GM23338 (cell line): ENCODE results near the gene PPM1E. TPM values are rescaled to one million over a fixed set of nuclear protein-coding genes. Genes with fewer than 3 reads are reported as not detected.

ENCODE experiments used
- ATAC-seq: fragments of 200-7000 bp; cut with Tn5 transposase; 3 replicates; pipeline ENCODE4 v1.9.1; 2020
- DNase-seq: peaks from one replicate; pipeline ENCODE4 v3.0.0-alpha.2; 2015; ENCODE audit warnings: low spot score
- H2AFZ ChIP-seq: fragments of 200-600 bp; sonication (generic); 2 replicates; pipeline ENCODE4 v1.8.0; 2016; ENCODE audit warnings: antibody characterized with exemption, mild to moderate bottlenecking, moderate library complexity
- H3F3A ChIP-seq: fragments of 200-600 bp; sonication (generic); replicated peaks from 2 replicates; pipeline ENCODE4 v1.8.0; 2017; ENCODE audit warnings: antibody characterized with exemption, mixed run types, low read depth
- H3K27ac ChIP-seq: fragments of 200-600 bp; sonication (generic); 2 replicates; pipeline ENCODE4 v1.6.1; 2016; ENCODE audit warnings: low read depth
- H3K27me3 ChIP-seq: fragments of 200-600 bp; sonication (generic); 2 replicates; pipeline ENCODE4 v1.8.0; 2016; ENCODE audit warnings: mild to moderate bottlenecking, mixed run types, moderate library complexity; ENCODE audit not compliant: insufficient read depth
- H3K36me3 ChIP-seq: fragments of 200-600 bp; sonication (generic); 2 replicates; pipeline ENCODE4 v1.8.0; 2016; ENCODE audit warnings: mild to moderate bottlenecking; ENCODE audit not compliant: insufficient read depth
- H3K4me1 ChIP-seq: fragments of 200-600 bp; sonication (generic); 2 replicates; pipeline ENCODE4 v1.8.0; 2016; ENCODE audit warnings: mild to moderate bottlenecking, moderate library complexity; ENCODE audit not compliant: insufficient read depth
- H3K4me2 ChIP-seq: fragments of 200-600 bp; sonication (generic); 2 replicates; pipeline ENCODE4 v1.7.1; 2017; ENCODE audit warnings: mixed run types
- H3K4me3 ChIP-seq: fragments of 200-600 bp; sonication (generic); 2 replicates; pipeline ENCODE4 v1.6.1; 2016; ENCODE audit warnings: mixed run types
- H3K79me2 ChIP-seq: fragments of 200-600 bp; sonication (generic); replicated peaks from 2 replicates; pipeline ENCODE4 v1.8.0; 2017; ENCODE audit warnings: mild to moderate bottlenecking; ENCODE audit not compliant: insufficient read depth
- H3K9me2 ChIP-seq: fragments of 200-600 bp; sonication (generic); 2 replicates; pipeline ENCODE4 v1.8.0; 2017; ENCODE audit not compliant: insufficient read depth
- H4K20me1 ChIP-seq: fragments of 200-600 bp; sonication (generic); replicated peaks from 2 replicates; pipeline ENCODE4 v1.8.0; 2017; ENCODE audit warnings: mild to moderate bottlenecking; ENCODE audit not compliant: insufficient read depth
- H3K27ac Mint-ChIP-seq: 2 replicates; pipeline ENCODE4 v1.8.0; 2020; ENCODE audit warnings: inconsistent platforms, mild to moderate bottlenecking, moderate library complexity, mixed read lengths
- H3K27me3 Mint-ChIP-seq: 3 replicates; pipeline ENCODE4 v1.8.0; 2022; ENCODE audit warnings: low read depth, mild to moderate bottlenecking, moderate library complexity, mixed read lengths, inconsistent platforms; ENCODE audit not compliant: insufficient read depth, poor library complexity
- H3K36me3 Mint-ChIP-seq: 3 replicates; pipeline ENCODE4 v1.8.0; 2021; ENCODE audit warnings: low read depth, mild to moderate bottlenecking, inconsistent platforms, moderate library complexity, mixed read lengths
- H3K4me1 Mint-ChIP-seq: 3 replicates; pipeline ENCODE4 v1.8.0; 2020; ENCODE audit warnings: mild to moderate bottlenecking, inconsistent platforms, mixed read lengths
- H3K4me3 Mint-ChIP-seq: 3 replicates; pipeline ENCODE4 v1.8.0; 2021; ENCODE audit warnings: moderate library complexity, mild to moderate bottlenecking, inconsistent platforms, mixed read lengths
- H3K9me3 Mint-ChIP-seq: 3 replicates; pipeline ENCODE4 v1.8.0; 2020; ENCODE audit warnings: moderate library complexity, mild to moderate bottlenecking, inconsistent platforms, mixed read lengths
- CREB1 ChIP-seq: fragments of 250-450 bp; sonication (Bioruptor Pico); IDR thresholded peaks from 2 replicates; pipeline ENCODE4 v1.5.0; 2020; ENCODE audit warnings: low read depth, mild to moderate bottlenecking, moderate library complexity
- CTCF ChIP-seq, 2 experiments: fragments of 200-600 bp in 1 of 2; sonication (generic) in 1 of 2; conservative IDR thresholded peaks; 2 replicates each; pipeline versions ENCODE4 v1.5.1 to v1.6.1; 2016 to 2017; ENCODE audit warnings: antibody characterized with exemption in 2 of 2, low read depth in 2 of 2, mild to moderate bottlenecking in 2 of 2, moderate library complexity in 1 of 2
- ETS1 ChIP-seq: IDR thresholded peaks from 2 replicates; pipeline ENCODE4 v1.6.1; 2016; ENCODE audit warnings: antibody characterized with exemption
- EZH2 ChIP-seq: fragments of 200-600 bp; sonication (generic); IDR thresholded peaks from one replicate; pipeline ENCODE4 v1.8.0; 2017; ENCODE audit warnings: antibody characterized with exemption, mild to moderate bottlenecking, low read depth; ENCODE audit not compliant: unreplicated experiment
- EZH2phosphoT487 ChIP-seq: fragments of 200-600 bp; sonication (generic); IDR thresholded peaks from one replicate; pipeline ENCODE4 v1.8.1; 2018; ENCODE audit warnings: antibody characterized with exemption; ENCODE audit not compliant: unreplicated experiment
- JUNB ChIP-seq: IDR thresholded peaks from one replicate; pipeline ENCODE4 v1.6.1; 2016; ENCODE audit warnings: antibody characterized with exemption; ENCODE audit not compliant: unreplicated experiment
- NANOG ChIP-seq: IDR thresholded peaks from 2 replicates; pipeline ENCODE4 v1.6.1; 2016; ENCODE audit warnings: antibody characterized with exemption, borderline replicate concordance
- POLR2AphosphoS5 ChIP-seq: IDR thresholded peaks from 2 replicates; pipeline ENCODE4 v1.6.1; 2016; ENCODE audit warnings: antibody characterized with exemption, low read depth
- REST ChIP-seq: IDR thresholded peaks from one replicate; pipeline ENCODE4 v1.6.1; 2018; ENCODE audit warnings: antibody characterized with exemption; ENCODE audit not compliant: unreplicated experiment
- STAT1 ChIP-seq: IDR thresholded peaks from one replicate; pipeline ENCODE4 v1.6.1; 2016; ENCODE audit warnings: antibody characterized with exemption; ENCODE audit not compliant: unreplicated experiment
- ZNF114 ChIP-seq: fragments of 250-450 bp; sonication (Bioruptor Pico); IDR thresholded peaks from 2 replicates; pipeline ENCODE4 v1.5.0; 2020; ENCODE audit warnings: mild to moderate bottlenecking, moderate library complexity
- ZNF331 ChIP-seq: fragments of 250-450 bp; sonication (Bioruptor Pico); IDR thresholded peaks from 2 replicates; pipeline ENCODE4 v1.5.0; 2020; ENCODE audit warnings: low read depth, mild to moderate bottlenecking, moderate library complexity
- ZNF462 ChIP-seq: fragments of 250-450 bp; sonication (Bioruptor Pico); IDR thresholded peaks from 2 replicates; pipeline ENCODE4 v1.5.0; 2020; ENCODE audit warnings: mild to moderate bottlenecking, moderate library complexity
- polyA plus RNA-seq: library from polyadenylated mRNA; unstranded; fragments of >200 nt; fragmentation: Nextera tagmentation; extraction: Ambion mirVana; gene quantifications from 2 replicates; pipeline ENCODE4 v1.2.1, GENCODE V29; 2016
- total RNA-seq: library from RNA; depleted of rRNA; stranded (reverse); fragments of >200 nt; shearing (Covaris generic); gene quantifications from 2 replicates; pipeline ENCODE4 v1.2.3, GENCODE V29; 2014

PPM1E gene
- total and polyA plus RNA-seq, 2 experiments from 2014 or later: 2.1 to 13.8 TPM

GRCh38 chr17:58911741-58912343 lies 156.2 kb downstream of the PPM1E start:
- ATAC-seq (no peak), DNase-seq (peak; percentile 41)
- no peak overlapping the region for H3K4me3 Mint-ChIP-seq
- Histone ChIP-seq H3K36me3 (peaks cover 16% of the 10 kb centered on the region; the same call in 1 of the 2 replicates), H3K27ac (no peak overlapping the region), H3K9me2 (no peaks in the 10 kb centered on the region), H3K4me2 (no peak overlapping the region), H3F3A (no peaks in the 10 kb centered on the region), H3K27me3 (no peaks in the 10 kb centered on the region), H2AFZ (no peak overlapping the region), H3K79me2 (no peaks in the 10 kb centered on the region), H3K4me1 (no peaks in the 10 kb centered on the region), H3K4me3 (no peak overlapping the region), H4K20me1 (no peaks in the 10 kb centered on the region)
- H3K4me1 Mint-ChIP-seq: no peaks in the 10 kb centered on the region
- TF ChIP-seq ZNF331 (no peak), CTCF (conservative IDR thresholded peaks at IDR 0.05; ENCODE audit: low read depth in 2 of 2) (no peak), ZNF462 (CRISPR knock-in tag) (no peak), STAT1 (no peak), ZNF114 (CRISPR knock-in tag) (no peak), EZH2 (no peak), POLR2AphosphoS5 (no peak), CREB1 (no peak), NANOG (no peak), REST (no peak), ETS1 (no peak), JUNB (no peak), EZH2phosphoT487 (no peak)
- H3K27me3 Mint-ChIP-seq: peaks cover 2% of the 10 kb centered on the region
- H3K36me3 Mint-ChIP-seq: peaks cover 34% of the 10 kb centered on the region
- H3K27ac Mint-ChIP-seq: no peak overlapping the region
- H3K9me3 Mint-ChIP-seq: peaks cover 40% of the 10 kb centered on the region
